HepG2 (cell line): ENCODE data around the gene MAPK14. TPM values are rescaled to one million over a fixed set of nuclear protein-coding genes. Genes with fewer than 3 reads are reported as not detected.

Experiments
- CBFB ChIP-seq: sonication (generic); formaldehyde crosslinking; IDR thresholded peaks from 2 replicates; pipeline ENCODE4 v1.4.0; 2020; ENCODE audit warnings: missing genetic modification reagents
- CEBPG ChIP-seq: IDR thresholded peaks from 2 replicates; pipeline ENCODE4 v1.6.1; 2016
- CREM ChIP-seq, 2 experiments: sonication (generic) in 1 of 2; formaldehyde crosslinking in 1 of 2; IDR thresholded peaks; 2 replicates each; pipeline versions ENCODE4 v1.4.0 to v1.6.1; 2016 to 2020; ENCODE audit warnings: antibody characterized with exemption in 1 of 2, mild to moderate bottlenecking in 1 of 2, missing genetic modification reagents in 1 of 2
- CSRNP2 ChIP-seq: sonication (generic); formaldehyde crosslinking; conservative IDR thresholded peaks from 2 replicates; pipeline ENCODE4 v1.8.0; 2022; ENCODE audit warnings: low read depth, missing genetic modification reagents
- ELF3 ChIP-seq: IDR thresholded peaks from 2 replicates; pipeline ENCODE4 v1.6.1; 2016; ENCODE audit warnings: missing genetic modification reagents, missing compliant biosample characterization
- HMGXB4 ChIP-seq, 2 experiments: sonication (generic) in 1 of 2; formaldehyde crosslinking in 1 of 2; IDR thresholded peaks; 2 replicates each; pipeline versions ENCODE4 v1.4.0 to v1.6.1; 2018 to 2020; ENCODE audit warnings: missing genetic modification reagents in 2 of 2, borderline replicate concordance in 1 of 2, low read depth in 1 of 2, mild to moderate bottlenecking in 1 of 2, missing biosample characterization in 1 of 2
- IRF2 ChIP-seq: IDR thresholded peaks from 2 replicates; pipeline ENCODE4 v1.6.1; 2018; ENCODE audit warnings: missing genetic modification reagents, missing compliant biosample characterization
- KAT7 ChIP-seq: IDR thresholded peaks from 2 replicates; pipeline ENCODE4 v1.6.1; 2018; ENCODE audit warnings: borderline replicate concordance, missing compliant biosample characterization
- KLF16 ChIP-seq, 2 experiments: sonication (generic) in 1 of 2; formaldehyde crosslinking in 1 of 2; IDR thresholded peaks; 2 replicates each; pipeline versions ENCODE4 v1.6.1 to v1.8.0; 2016 to 2023; ENCODE audit warnings: missing genetic modification reagents in 2 of 2, missing compliant biosample characterization in 1 of 2
- PAXIP1 ChIP-seq: sonication (generic); formaldehyde crosslinking; conservative IDR thresholded peaks from 2 replicates; pipeline ENCODE4 v1.4.0; 2020; ENCODE audit warnings: mild to moderate bottlenecking, missing genetic modification reagents, moderate library complexity
- REPIN1 ChIP-seq: sonication (generic); formaldehyde crosslinking; IDR thresholded peaks from 2 replicates; pipeline ENCODE4 v1.8.0; 2022; ENCODE audit warnings: missing genetic modification reagents, low read depth, mild to moderate bottlenecking, borderline replicate concordance
- TCF7 ChIP-seq: sonication (generic); IDR thresholded peaks from 2 replicates; pipeline ENCODE4 v1.6.1; 2016; ENCODE audit warnings: antibody characterized with exemption, low read depth
- TFE3 ChIP-seq: IDR thresholded peaks from 2 replicates; pipeline ENCODE4 v1.6.1; 2016
- ZNF280D ChIP-seq: sonication (generic); formaldehyde crosslinking; IDR thresholded peaks from 2 replicates; pipeline ENCODE4 v1.5.1; 2020; ENCODE audit warnings: mild to moderate bottlenecking, missing genetic modification reagents
- ZSCAN30 ChIP-seq: sonication (generic); formaldehyde crosslinking; IDR thresholded peaks from 2 replicates; pipeline ENCODE4 v1.5.0; 2020; ENCODE audit warnings: mild to moderate bottlenecking, missing genetic modification reagents
- polyA plus RNA-seq, 8 experiments: library from polyadenylated mRNA; depleted of rRNA in 3 of 8; stranded (reverse) in 7 of 8; unstranded in 1 of 8; fragments of >200 nt; fragmentation: Illumina TruSeq in 4 of 8; extraction: Trizol in 4 of 8; gene quantifications; 2 replicates each; pipeline versions ENCODE4 v1.2.1 to v1.2.3, GENCODE V29; 2011 to 2016; ENCODE audit warnings: low read depth in 4 of 8, missing spikeins in 1 of 8, mixed read lengths in 1 of 8; ENCODE audit not compliant: insufficient read depth in 1 of 8
- total RNA-seq, 5 experiments: library from RNA; depleted of rRNA; stranded (reverse); fragments of >200 nt; fragmentation: Illumina TruSeq; extraction: Trizol; gene quantifications; 2 replicates each; pipeline ENCODE4 v1.2.3, GENCODE V29; 2016; ENCODE audit warnings: low read depth in 1 of 5

Gene MAPK14
- total and polyA plus RNA-seq, 2 of the 13 experiments (the other 11 are each of a cell fraction or from before 2014, with no cell fraction given): 66.3 to 67.3 TPM

GRCh38 chr6:36064770-36065396 is 37.3 kb downstream of the MAPK14 start (continued):
- TF ChIP-seq TFE3 (0 out of 2 replicates have a peak, but pooled peaks have one; percentile 13), KAT7 (CRISPR knock-in tag) (0 out of 2 replicates have a peak, but pooled peaks have one; percentile 65), KLF16 (CRISPR knock-in tag; IDR thresholded peaks at IDR 0.05) (peak in 1 of 2 experiments; percentile 36; a peak in 1 of 4 replicates), ELF3 (CRISPR knock-in tag) (peak; percentile 52), PAXIP1 (peak; percentile 89), HMGXB4 (CRISPR knock-in tag; IDR thresholded peaks at IDR 0.05; ENCODE audit: borderline replicate concordance in 1 of 2, low read depth in 1 of 2) (0 out of 4 replicates have a peak, but pooled peaks have one; percentile 43 to 59), REPIN1 (CRISPR knock-in tag) (no peak), IRF2 (peak; percentile 80; the same call in 1 of the 2 replicates), CEBPG (CRISPR knock-in tag) (peak; percentile 79), CREM (IDR thresholded peaks at IDR 0.05) (peak; percentile 55), CREM (CRISPR knock-in tag; IDR thresholded peaks at IDR 0.05) (no peak), TCF7 (peak; percentile 32; the same call in 1 of the 2 replicates), CSRNP2 (CRISPR knock-in tag) (no peak), ZSCAN30 (CRISPR knock-in tag) (no peak), CBFB (peak; percentile 58), ZNF280D (CRISPR knock-in tag) (0 out of 2 replicates have a peak, but pooled peaks have one; percentile 60)
